ENCODE data around the gene ARFGAP3. TPM values are rescaled to one million over a fixed set of nuclear protein-coding genes. Genes with fewer than 3 reads are reported as not detected.

The ARFGAP3 gene
- total RNA-seq, 1 experiment from 2014 or later, result 16.9 TPM

DNA sequence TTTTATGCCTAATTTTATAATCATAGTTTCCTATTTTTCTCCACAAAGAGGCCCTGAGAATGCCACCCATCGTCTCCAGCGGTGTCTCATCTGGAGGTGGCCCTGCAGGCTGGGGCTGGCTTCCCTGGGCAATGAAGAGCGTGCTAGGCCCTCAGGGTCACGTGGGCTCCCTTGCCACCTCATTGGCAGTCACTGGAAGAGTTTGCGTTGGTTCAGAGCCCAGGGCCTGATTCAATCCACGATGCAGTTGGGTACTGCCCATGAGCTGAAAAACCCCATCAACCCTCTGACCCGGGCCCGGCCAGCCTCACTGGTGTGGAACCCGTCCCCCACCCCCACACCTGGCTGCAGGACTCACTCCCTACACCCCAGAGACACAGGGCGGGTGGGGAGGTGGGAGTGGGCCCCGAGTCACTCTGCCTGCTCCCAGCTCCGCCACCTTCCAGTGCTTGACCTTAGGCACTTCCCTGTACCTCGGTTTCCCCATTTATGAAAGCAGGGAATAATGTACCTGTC is 93.0 kb downstream of the ARFGAP3 start:
- no peak for DNase-seq (ENCODE audit: low spot score)
- ATAC-seq, result no peak
- H3K4me1 Mint-ChIP-seq, result 0 out of 2 replicates have a peak, but pooled peaks cover under 1% of the 10 kb centered on the region

More for the DNA sequence above, 93.0 kb downstream of the ARFGAP3 start:
- Mint-ChIP-seq H3K27ac (no peak overlapping the region), H3K27me3 (ENCODE audit: low read depth) (no peaks in the 10 kb centered on the region), H3K36me3 (no peaks in the 10 kb centered on the region), H3K9me3 (no peaks in the 10 kb centered on the region), H3K4me3 (no peak overlapping the region)
- ChIA-PET POLR2A (interaction anchor here (0.6 kb wide), 1 partner anchor 266 kb away, joined by 3 read pairs; no protein-coding TSS in a partner anchor), CTCF (no interaction called here)
- TF ChIP-seq ZNF232 (CRISPR knock-in tag; IDR thresholded peaks at IDR 0.05) (no peak), NFATC4 (CRISPR knock-in tag; IDR thresholded peaks at IDR 0.05) (no peak), TEAD4 (CRISPR knock-in tag; IDR thresholded peaks at IDR 0.05) (no peak), OVOL2 (CRISPR knock-in tag; IDR thresholded peaks at IDR 0.05; ENCODE audit: borderline replicate concordance) (no peak), ZBTB43 (CRISPR knock-in tag; IDR thresholded peaks at IDR 0.05) (no peak), FOXJ3 (CRISPR knock-in tag; IDR thresholded peaks at IDR 0.05; ENCODE audit: borderline replicate concordance) (no peak), ZNF263 (CRISPR knock-in tag; IDR thresholded peaks at IDR 0.05; ENCODE audit: low read depth) (no peak), GABPB1 (CRISPR knock-in tag; IDR thresholded peaks at IDR 0.05) (no peak), SMAD4 (CRISPR knock-in tag; IDR thresholded peaks at IDR 0.05) (no peak), HMGXB4 (CRISPR knock-in tag; IDR thresholded peaks at IDR 0.05) (no peak), RORB (CRISPR knock-in tag; IDR thresholded peaks at IDR 0.05) (no peak), USF1 (CRISPR knock-in tag; IDR thresholded peaks at IDR 0.05) (no peak), ZNF423 (CRISPR knock-in tag; IDR thresholded peaks at IDR 0.05) (no peak)
- TF ChIP-seq, protein P1, sequence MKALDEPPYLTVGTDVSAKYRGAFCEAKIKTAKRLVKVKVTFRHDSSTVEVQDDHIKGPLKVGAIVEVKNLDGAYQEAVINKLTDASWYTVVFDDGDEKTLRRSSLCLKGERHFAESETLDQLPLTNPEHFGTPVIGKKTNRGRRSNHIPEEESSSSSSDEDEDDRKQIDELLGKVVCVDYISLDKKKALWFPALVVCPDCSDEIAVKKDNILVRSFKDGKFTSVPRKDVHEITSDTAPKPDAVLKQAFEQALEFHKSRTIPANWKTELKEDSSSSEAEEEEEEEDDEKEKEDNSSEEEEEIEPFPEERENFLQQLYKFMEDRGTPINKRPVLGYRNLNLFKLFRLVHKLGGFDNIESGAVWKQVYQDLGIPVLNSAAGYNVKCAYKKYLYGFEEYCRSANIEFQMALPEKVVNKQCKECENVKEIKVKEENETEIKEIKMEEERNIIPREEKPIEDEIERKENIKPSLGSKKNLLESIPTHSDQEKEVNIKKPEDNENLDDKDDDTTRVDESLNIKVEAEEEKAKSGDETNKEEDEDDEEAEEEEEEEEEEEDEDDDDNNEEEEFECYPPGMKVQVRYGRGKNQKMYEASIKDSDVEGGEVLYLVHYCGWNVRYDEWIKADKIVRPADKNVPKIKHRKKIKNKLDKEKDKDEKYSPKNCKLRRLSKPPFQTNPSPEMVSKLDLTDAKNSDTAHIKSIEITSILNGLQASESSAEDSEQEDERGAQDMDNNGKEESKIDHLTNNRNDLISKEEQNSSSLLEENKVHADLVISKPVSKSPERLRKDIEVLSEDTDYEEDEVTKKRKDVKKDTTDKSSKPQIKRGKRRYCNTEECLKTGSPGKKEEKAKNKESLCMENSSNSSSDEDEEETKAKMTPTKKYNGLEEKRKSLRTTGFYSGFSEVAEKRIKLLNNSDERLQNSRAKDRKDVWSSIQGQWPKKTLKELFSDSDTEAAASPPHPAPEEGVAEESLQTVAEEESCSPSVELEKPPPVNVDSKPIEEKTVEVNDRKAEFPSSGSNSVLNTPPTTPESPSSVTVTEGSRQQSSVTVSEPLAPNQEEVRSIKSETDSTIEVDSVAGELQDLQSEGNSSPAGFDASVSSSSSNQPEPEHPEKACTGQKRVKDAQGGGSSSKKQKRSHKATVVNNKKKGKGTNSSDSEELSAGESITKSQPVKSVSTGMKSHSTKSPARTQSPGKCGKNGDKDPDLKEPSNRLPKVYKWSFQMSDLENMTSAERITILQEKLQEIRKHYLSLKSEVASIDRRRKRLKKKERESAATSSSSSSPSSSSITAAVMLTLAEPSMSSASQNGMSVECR (CRISPR knock-in tag; IDR thresholded peaks at IDR 0.05; ENCODE audit: borderline replicate concordance), result no peak
- TF ChIP-seq, protein P2, sequence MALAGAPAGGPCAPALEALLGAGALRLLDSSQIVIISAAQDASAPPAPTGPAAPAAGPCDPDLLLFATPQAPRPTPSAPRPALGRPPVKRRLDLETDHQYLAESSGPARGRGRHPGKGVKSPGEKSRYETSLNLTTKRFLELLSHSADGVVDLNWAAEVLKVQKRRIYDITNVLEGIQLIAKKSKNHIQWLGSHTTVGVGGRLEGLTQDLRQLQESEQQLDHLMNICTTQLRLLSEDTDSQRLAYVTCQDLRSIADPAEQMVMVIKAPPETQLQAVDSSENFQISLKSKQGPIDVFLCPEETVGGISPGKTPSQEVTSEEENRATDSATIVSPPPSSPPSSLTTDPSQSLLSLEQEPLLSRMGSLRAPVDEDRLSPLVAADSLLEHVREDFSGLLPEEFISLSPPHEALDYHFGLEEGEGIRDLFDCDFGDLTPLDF (CRISPR knock-in tag; IDR thresholded peaks at IDR 0.05), result no peak
- TF ChIP-seq, protein P3, sequence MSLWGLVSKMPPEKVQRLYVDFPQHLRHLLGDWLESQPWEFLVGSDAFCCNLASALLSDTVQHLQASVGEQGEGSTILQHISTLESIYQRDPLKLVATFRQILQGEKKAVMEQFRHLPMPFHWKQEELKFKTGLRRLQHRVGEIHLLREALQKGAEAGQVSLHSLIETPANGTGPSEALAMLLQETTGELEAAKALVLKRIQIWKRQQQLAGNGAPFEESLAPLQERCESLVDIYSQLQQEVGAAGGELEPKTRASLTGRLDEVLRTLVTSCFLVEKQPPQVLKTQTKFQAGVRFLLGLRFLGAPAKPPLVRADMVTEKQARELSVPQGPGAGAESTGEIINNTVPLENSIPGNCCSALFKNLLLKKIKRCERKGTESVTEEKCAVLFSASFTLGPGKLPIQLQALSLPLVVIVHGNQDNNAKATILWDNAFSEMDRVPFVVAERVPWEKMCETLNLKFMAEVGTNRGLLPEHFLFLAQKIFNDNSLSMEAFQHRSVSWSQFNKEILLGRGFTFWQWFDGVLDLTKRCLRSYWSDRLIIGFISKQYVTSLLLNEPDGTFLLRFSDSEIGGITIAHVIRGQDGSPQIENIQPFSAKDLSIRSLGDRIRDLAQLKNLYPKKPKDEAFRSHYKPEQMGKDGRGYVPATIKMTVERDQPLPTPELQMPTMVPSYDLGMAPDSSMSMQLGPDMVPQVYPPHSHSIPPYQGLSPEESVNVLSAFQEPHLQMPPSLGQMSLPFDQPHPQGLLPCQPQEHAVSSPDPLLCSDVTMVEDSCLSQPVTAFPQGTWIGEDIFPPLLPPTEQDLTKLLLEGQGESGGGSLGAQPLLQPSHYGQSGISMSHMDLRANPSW (CRISPR knock-in tag; conservative IDR thresholded peaks at IDR 0.05; ENCODE audit: low read depth), result no peak
- TF ChIP-seq, protein P4, sequence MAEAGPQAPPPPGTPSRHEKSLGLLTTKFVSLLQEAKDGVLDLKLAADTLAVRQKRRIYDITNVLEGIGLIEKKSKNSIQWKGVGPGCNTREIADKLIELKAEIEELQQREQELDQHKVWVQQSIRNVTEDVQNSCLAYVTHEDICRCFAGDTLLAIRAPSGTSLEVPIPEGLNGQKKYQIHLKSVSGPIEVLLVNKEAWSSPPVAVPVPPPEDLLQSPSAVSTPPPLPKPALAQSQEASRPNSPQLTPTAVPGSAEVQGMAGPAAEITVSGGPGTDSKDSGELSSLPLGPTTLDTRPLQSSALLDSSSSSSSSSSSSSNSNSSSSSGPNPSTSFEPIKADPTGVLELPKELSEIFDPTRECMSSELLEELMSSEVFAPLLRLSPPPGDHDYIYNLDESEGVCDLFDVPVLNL (CRISPR knock-in tag; IDR thresholded peaks at IDR 0.05; ENCODE audit: borderline replicate concordance, low read depth), result no peak
- TF ChIP-seq, protein P5, sequence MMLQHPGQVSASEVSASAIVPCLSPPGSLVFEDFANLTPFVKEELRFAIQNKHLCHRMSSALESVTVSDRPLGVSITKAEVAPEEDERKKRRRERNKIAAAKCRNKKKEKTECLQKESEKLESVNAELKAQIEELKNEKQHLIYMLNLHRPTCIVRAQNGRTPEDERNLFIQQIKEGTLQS (CRISPR knock-in tag; conservative IDR thresholded peaks at IDR 0.05), result no peak
- TF ChIP-seq, protein P6, sequence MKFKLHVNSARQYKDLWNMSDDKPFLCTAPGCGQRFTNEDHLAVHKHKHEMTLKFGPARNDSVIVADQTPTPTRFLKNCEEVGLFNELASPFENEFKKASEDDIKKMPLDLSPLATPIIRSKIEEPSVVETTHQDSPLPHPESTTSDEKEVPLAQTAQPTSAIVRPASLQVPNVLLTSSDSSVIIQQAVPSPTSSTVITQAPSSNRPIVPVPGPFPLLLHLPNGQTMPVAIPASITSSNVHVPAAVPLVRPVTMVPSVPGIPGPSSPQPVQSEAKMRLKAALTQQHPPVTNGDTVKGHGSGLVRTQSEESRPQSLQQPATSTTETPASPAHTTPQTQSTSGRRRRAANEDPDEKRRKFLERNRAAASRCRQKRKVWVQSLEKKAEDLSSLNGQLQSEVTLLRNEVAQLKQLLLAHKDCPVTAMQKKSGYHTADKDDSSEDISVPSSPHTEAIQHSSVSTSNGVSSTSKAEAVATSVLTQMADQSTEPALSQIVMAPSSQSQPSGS (CRISPR knock-in tag; IDR thresholded peaks at IDR 0.05; ENCODE audit: borderline replicate concordance, low read depth), result no peak

Data from WTC11 (cell line).